CD14-positive monocyte (primary cell): ENCODE results near the gene CENPP. TPM values are rescaled to one million over a fixed set of nuclear protein-coding genes. Genes with fewer than 3 reads are reported as not detected.
A peak's percentile ranks its signal among the peaks of the same experiment; 100 is the strongest.
"Not testable (repeated sequence)": the region's sequence is repeated elsewhere in the genome, so short reads cannot be mapped to it uniquely, and the experiment has no call there.

Experiments
- DNase-seq, 3 donors: peaks; one replicate each; pipeline ENCODE4 v3.0.0-alpha.2; 2011 to 2022
- H2AFZ ChIP-seq: 2 replicates; pipeline ENCODE4 v1.6.0; 2012; ENCODE audit warnings: mild to moderate bottlenecking, low read depth, low read length, inconsistent platforms; ENCODE audit not compliant: insufficient read depth, poor library complexity, severe bottlenecking
- H3K27ac ChIP-seq, 2 donors: 1 replicate in 1 of 2; 2 replicates in 1 of 2; pipeline ENCODE4 v1.5.1; 2012 to 2013; ENCODE audit warnings: low read length in 2 of 2, control low read depth in 1 of 2, inconsistent platforms in 1 of 2, low read depth in 1 of 2, mild to moderate bottlenecking in 1 of 2
- H3K27me3 ChIP-seq, 2 donors: one replicate each; pipeline versions ENCODE4 v1.6.0 to v1.6.1; 2011 to 2013; ENCODE audit warnings: low read length in 2 of 2; ENCODE audit not compliant: control insufficient read depth in 2 of 2, insufficient read depth in 2 of 2
- H3K36me3 ChIP-seq, 2 donors: replicated peaks in 1 of 2; 1 replicate in 1 of 2; 2 replicates in 1 of 2; pipeline versions ENCODE4 v1.5.1 to v1.6.1; 2012 to 2013; ENCODE audit warnings: low read length in 2 of 2, control low read depth in 1 of 2, inconsistent platforms in 1 of 2, mild to moderate bottlenecking in 1 of 2; ENCODE audit not compliant: insufficient read depth in 2 of 2, control insufficient read depth in 1 of 2
- H3K4me1 ChIP-seq, 2 donors: 1 replicate in 1 of 2; 2 replicates in 1 of 2; pipeline versions ENCODE4 v1.5.1 to v1.6.1; 2012 to 2013; ENCODE audit warnings: low read length in 2 of 2, control low read depth in 1 of 2, inconsistent platforms in 1 of 2, mild to moderate bottlenecking in 1 of 2, moderate library complexity in 1 of 2; ENCODE audit not compliant: insufficient read depth in 2 of 2, control insufficient read depth in 1 of 2
- H3K4me2 ChIP-seq: replicated peaks from 2 replicates; pipeline ENCODE3; 2012; ENCODE audit warnings: low read length, moderate library complexity, mild to moderate bottlenecking; ENCODE audit not compliant: poor library complexity, severe bottlenecking; ENCODE audit errors: extremely low read depth
- H3K4me3 ChIP-seq, 3 experiments: fragments of 200-600 bp in 1 of 3; sonication (generic) in 1 of 3; replicated peaks in 1 of 3; 1 replicate in 2 of 3; 2 replicates in 1 of 3; pipeline ENCODE4 v1.5.1; 2011 to 2013; ENCODE audit warnings: low read length in 3 of 3, mild to moderate bottlenecking in 3 of 3, control low read depth in 2 of 3, low read depth in 2 of 3, inconsistent platforms in 1 of 3, moderate library complexity in 1 of 3
- H3K79me2 ChIP-seq: 2 replicates; pipeline ENCODE4 v1.6.0; 2012; ENCODE audit warnings: mild to moderate bottlenecking, control low read depth, inconsistent platforms, low read length, moderate library complexity; ENCODE audit not compliant: insufficient read depth
- H3K9ac ChIP-seq: 2 replicates; pipeline ENCODE4 v1.6.0; 2017; ENCODE audit warnings: low read length, mild to moderate bottlenecking; ENCODE audit not compliant: insufficient read depth, poor library complexity, severe bottlenecking
- H3K9me3 ChIP-seq, 2 donors: replicated peaks in 1 of 2; 1 replicate in 1 of 2; 2 replicates in 1 of 2; pipeline versions ENCODE4 v1.5.1 to v1.6.1; 2012 to 2013; ENCODE audit warnings: low read length in 2 of 2, control low read depth in 1 of 2; ENCODE audit not compliant: control insufficient read depth in 1 of 2, insufficient read depth in 1 of 2
- H4K20me1 ChIP-seq: 2 replicates; pipeline ENCODE4 v1.6.0; 2012; ENCODE audit warnings: mild to moderate bottlenecking, low read length, control low read depth, moderate library complexity; ENCODE audit not compliant: insufficient read depth
- H3K27ac Mint-ChIP-seq, 7 donors: one replicate each; pipeline ENCODE4 v1.8.0; 2020; ENCODE audit warnings: mild to moderate bottlenecking in 7 of 7, mixed read lengths in 7 of 7, moderate library complexity in 6 of 7, inconsistent platforms in 2 of 7
- H3K27me3 Mint-ChIP-seq, 3 donors: one replicate each; pipeline ENCODE4 v1.8.0; 2021 to 2022; ENCODE audit warnings: low read depth in 3 of 3, mild to moderate bottlenecking in 3 of 3, mixed read lengths in 3 of 3, moderate library complexity in 3 of 3, inconsistent platforms in 1 of 3
- H3K36me3 Mint-ChIP-seq, 2 donors: one replicate each; pipeline ENCODE4 v1.8.0; 2020; ENCODE audit warnings: mixed read lengths in 2 of 2, inconsistent platforms in 1 of 2, mild to moderate bottlenecking in 1 of 2
- H3K4me1 Mint-ChIP-seq: one replicate; pipeline ENCODE4 v1.8.0; 2020; ENCODE audit warnings: mild to moderate bottlenecking, mixed read lengths
- H3K4me3 Mint-ChIP-seq, 2 donors: one replicate each; pipeline ENCODE4 v1.8.0; 2020; ENCODE audit warnings: mild to moderate bottlenecking in 2 of 2, mixed read lengths in 2 of 2, moderate library complexity in 1 of 2
- H3K9me3 Mint-ChIP-seq, 7 donors: one replicate each; pipeline ENCODE4 v1.8.0; 2020 to 2022; ENCODE audit warnings: mixed read lengths in 7 of 7, mild to moderate bottlenecking in 6 of 7, moderate library complexity in 6 of 7, inconsistent platforms in 2 of 7
- WGBS: methylation state at CpG from one replicate; pipeline ENCODE4 v1.1.5; 2013; ENCODE audit warnings: missing lambda C conversion rate; ENCODE audit not compliant: insufficient coverage; 5-methylcytosine and 5-hydroxymethylcytosine counted together
- intact Hi-C, 2 donors: fragments of 100-400 bp; cut with micrococcal nuclease; formaldehyde crosslinking; loops; one replicate each; pipeline versions ENCODE4 v1.15.0 to v1.15.1; 2023
- polyA plus RNA-seq, 3 donors: library from polyadenylated mRNA; depleted of rRNA in 1 of 3; unstranded in 2 of 3; stranded (reverse) in 1 of 3; fragments of 300-500 nt in 2 of 3; fragments of >200 nt in 1 of 3; fragmentation: Illumina TruSeq in 2 of 3; gene quantifications; 1 replicate in 2 of 3; 2 replicates in 1 of 3; pipeline ENCODE4 v1.2.3, GENCODE V29; 2012 to 2021
- TF ChIP-seq, protein P1 (sequence below): fragments of 200-600 bp; IDR thresholded peaks from one replicate; pipeline ENCODE4 v1.8.0; 2022; ENCODE audit warnings: antibody characterized with exemption, mild to moderate bottlenecking

CENPP gene
- polyA plus RNA-seq, 3 donors, result 0.50 to 1.1 (median 1.1) TPM

DNA sequence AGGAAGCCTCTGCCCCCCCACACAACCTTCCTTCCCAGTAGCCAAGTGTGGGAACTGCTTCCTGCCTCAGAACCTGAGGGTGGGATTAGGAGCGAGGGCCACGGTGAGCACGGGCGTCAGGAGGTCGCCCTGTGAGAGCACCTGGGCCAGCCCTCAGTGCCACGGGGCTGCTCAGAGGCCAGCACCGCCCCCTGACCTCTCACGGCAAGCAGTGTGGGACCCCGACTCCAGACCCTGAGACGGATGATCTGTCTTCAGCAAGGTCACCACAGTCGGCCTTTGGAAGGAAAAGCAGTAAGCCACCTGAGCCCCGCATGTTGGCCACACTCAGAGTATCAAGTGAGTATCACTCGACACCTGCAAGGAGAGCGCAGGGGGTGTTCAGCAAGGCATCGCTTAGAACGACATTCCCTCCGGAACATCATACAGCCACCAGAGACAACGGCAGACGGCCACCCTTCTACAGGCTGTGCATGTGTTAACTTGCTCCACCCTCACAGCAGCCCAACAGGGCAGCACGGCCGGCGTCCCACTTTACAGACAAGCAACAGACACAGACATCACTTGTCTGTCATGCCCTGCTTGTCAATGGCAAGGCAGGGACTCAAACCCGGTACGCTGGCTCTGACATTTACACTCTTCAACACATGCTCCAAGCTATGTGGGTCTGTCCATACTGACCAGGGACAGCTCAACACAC lies 294.0 kb downstream of the CENPP start:
- no peaks in the 10 kb centered on the region for H3K4me1 ChIP-seq
- Mint-ChIP-seq H3K4me3 (no peak overlapping the region), H3K9me3 (no peaks in the 10 kb centered on the region), H3K4me1 (no peaks in the 10 kb centered on the region), H3K27me3 (peaks cover 0 to 2% (median 0%) of the 10 kb centered on the region in 3 donors), H3K36me3 (peaks cover 80 to 92% of the 10 kb centered on the region in 2 donors), H3K27ac (peak overlapping the region in 1 of 7 donors; percentile 46)
- H2AFZ ChIP-seq, result no peak overlapping the region
- TF ChIP-seq, protein P1, sequence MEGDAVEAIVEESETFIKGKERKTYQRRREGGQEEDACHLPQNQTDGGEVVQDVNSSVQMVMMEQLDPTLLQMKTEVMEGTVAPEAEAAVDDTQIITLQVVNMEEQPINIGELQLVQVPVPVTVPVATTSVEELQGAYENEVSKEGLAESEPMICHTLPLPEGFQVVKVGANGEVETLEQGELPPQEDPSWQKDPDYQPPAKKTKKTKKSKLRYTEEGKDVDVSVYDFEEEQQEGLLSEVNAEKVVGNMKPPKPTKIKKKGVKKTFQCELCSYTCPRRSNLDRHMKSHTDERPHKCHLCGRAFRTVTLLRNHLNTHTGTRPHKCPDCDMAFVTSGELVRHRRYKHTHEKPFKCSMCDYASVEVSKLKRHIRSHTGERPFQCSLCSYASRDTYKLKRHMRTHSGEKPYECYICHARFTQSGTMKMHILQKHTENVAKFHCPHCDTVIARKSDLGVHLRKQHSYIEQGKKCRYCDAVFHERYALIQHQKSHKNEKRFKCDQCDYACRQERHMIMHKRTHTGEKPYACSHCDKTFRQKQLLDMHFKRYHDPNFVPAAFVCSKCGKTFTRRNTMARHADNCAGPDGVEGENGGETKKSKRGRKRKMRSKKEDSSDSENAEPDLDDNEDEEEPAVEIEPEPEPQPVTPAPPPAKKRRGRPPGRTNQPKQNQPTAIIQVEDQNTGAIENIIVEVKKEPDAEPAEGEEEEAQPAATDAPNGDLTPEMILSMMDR, result no peak
- no peak for DNase-seq
- H3K4me3 ChIP-seq, result no peak overlapping the region
- 98% methylated on average over 21 of the region's 24 CpGs for WGBS
- no peak overlapping the region for H3K9ac ChIP-seq
- H3K27ac ChIP-seq, result no peak overlapping the region
- intact Hi-C loops, result no loop called here
- H3K9me3 ChIP-seq, result no peaks in the 10 kb centered on the region
- no peaks in the 10 kb centered on the region for H4K20me1 ChIP-seq
- peaks cover 66 to 92% of the 10 kb centered on the region in 2 donors for H3K36me3 ChIP-seq
- no peak overlapping the region for H3K4me2 ChIP-seq
- no peaks in the 10 kb centered on the region for H3K27me3 ChIP-seq
- H3K79me2 ChIP-seq, result no peaks in the 10 kb centered on the region

DNA sequence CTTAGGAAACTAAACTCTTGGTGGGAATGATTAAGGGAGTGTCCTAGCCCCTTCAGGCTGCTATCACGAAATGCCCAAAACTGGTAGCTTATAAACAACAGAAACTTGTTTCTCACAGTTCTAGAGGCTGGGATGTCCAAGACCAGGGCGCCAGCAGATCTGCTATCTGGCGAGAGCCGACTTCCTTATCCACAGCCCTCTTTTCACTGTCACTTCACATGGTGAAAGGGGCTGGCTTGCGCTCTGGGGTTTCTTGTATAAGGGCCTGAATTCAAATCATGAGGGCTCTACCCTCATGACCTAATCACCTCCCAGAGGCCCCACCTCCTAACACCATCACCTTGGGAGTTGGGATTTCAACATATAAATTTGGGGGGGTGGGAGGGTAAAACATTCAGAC lies 295.1 kb downstream of the CENPP start:
- TF ChIP-seq, protein P1, result no peak
- Histone ChIP-seq H3K79me2 (no peaks in the 10 kb centered on the region), H3K36me3 (peaks cover 64 to 90% of the 10 kb centered on the region in 2 donors), H3K27ac (no peak overlapping the region), H3K4me1 (no peaks in the 10 kb centered on the region), H3K9me3 (no peaks in the 10 kb centered on the region), H4K20me1 (no peaks in the 10 kb centered on the region), H3K4me2 (no peak overlapping the region), H3K9ac (no peak overlapping the region), H3K27me3 (no peaks in the 10 kb centered on the region), H3K4me3 (no peak overlapping the region), H2AFZ (no peak overlapping the region)
- Mint-ChIP-seq H3K4me1 (no peaks in the 10 kb centered on the region), H3K9me3 (no peaks in the 10 kb centered on the region), H3K4me3 (no peak overlapping the region), H3K36me3 (peaks cover 79 to 91% of the 10 kb centered on the region in 2 donors), H3K27ac (no peak overlapping the region), H3K27me3 (peaks cover 0 to 2% (median 0%) of the 10 kb centered on the region in 3 donors)
- 90% methylated on average over 2 of the region's 5 CpGs for WGBS
- DNase-seq, result no peak
- intact Hi-C loops, result no loop called here

DNA sequence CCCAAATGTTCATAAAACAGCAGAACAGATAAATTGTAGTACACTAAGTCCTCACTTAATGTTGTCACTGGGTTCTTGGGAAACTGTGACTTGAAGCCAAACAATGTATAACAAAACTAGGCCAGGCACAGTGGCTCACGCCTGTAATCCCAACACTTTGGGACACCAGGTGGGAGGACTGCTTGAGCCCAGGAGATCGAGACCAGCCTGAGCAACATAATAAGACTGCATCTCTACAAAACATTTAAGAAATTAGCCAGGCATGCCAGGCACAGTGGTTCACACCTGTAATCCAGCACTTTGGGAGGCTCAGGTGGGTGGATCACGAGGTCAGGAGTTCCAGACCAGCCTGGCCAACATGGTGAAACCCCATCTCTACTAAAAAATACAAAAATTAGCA lies 298.2 kb downstream of the CENPP start:
- H4K20me1 ChIP-seq, H2AFZ ChIP-seq, H3K4me3 Mint-ChIP-seq, H3K79me2 ChIP-seq, H3K27me3 ChIP-seq, DNase-seq, H3K9ac ChIP-seq, H3K4me1 ChIP-seq, H3K4me2 ChIP-seq, intact Hi-C loops, H3K27me3 Mint-ChIP-seq, H3K27ac ChIP-seq, H3K4me3 ChIP-seq, H3K9me3 ChIP-seq, H3K27ac Mint-ChIP-seq, H3K9me3 Mint-ChIP-seq: not testable (repeated sequence)
- 100% methylated on average over 1 of the region's 3 CpGs for WGBS
- Mint-ChIP-seq H3K36me3 (peaks cover 74 to 83% of the 10 kb centered on the region in 2 donors), H3K4me1 (peaks cover 11% of the 10 kb centered on the region)
- H3K36me3 ChIP-seq, result peaks cover 34 to 87% of the 10 kb centered on the region in 2 donors
